ENCODE data around the gene PLCB4.

Gene PLCB4

DNA sequence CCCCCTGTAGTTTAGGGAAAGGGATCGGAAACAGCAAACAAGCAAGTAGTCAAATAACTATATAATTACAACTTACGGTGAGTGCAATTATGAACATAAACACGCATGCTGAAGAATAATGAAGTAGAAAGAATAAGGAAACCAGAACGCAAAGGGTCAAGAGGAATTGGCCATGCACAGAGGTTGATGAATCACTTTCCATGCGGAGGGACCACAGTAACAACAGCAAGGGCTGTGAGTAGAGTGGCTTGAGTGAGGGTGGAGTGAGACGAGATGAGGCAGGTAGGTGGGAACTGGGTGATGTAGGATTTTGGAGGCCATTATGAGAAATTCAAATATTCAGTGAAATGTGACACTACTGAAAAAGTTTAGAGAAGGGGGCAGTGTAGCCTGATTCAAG is 333.3 kb downstream of the PLCB4 start:
- H4K8ac ChIP-seq (ENCODE audit: low read depth, low read length), result no peak overlapping the region
- no peak overlapping the region for H2BK120ac ChIP-seq (ENCODE audit: low read depth, low read length)
- no peak overlapping the region for H2AK5ac ChIP-seq (ENCODE audit: low read depth, low read length)
- no peak overlapping the region for H3K27ac ChIP-seq (replicated peaks; ENCODE audit: low read length)
- H3K79me1 ChIP-seq (ENCODE audit: low read depth, low read length), result no peaks in the 10 kb centered on the region
- H3K36me3 ChIP-seq (replicated peaks in 1 of 2; ENCODE audit: control insufficient read depth in 2 of 2, insufficient read depth in 2 of 2, low read length in 2 of 2), result peaks cover 7 to 15% of the 10 kb centered on the region in 2 donors
- no peaks in the 10 kb centered on the region for H3K4me1 ChIP-seq (ENCODE audit: control insufficient read depth in 2 of 2, insufficient read depth in 1 of 2, low read depth in 1 of 2, low read length in 2 of 2)
- H2BK15ac ChIP-seq (ENCODE audit: low read length), result no peak overlapping the region
- H3K4me2 ChIP-seq (ENCODE audit: insufficient read depth, low read length, poor library complexity, severe bottlenecking), result no peak overlapping the region
- H3K4me3 ChIP-seq (ENCODE audit: low read length in 2 of 2), result no peak overlapping the region
- no peak overlapping the region for H2BK5ac ChIP-seq (ENCODE audit: low read length)
- H2AFZ ChIP-seq (ENCODE audit: low read length), result no peak overlapping the region
- DNase-seq (ENCODE audit: low spot score), result no peak
- H3K9me3 ChIP-seq (replicated peaks in 1 of 2; ENCODE audit: control insufficient read depth in 2 of 2, insufficient read depth in 1 of 2, low read depth in 1 of 2, low read length in 2 of 2), result peaks cover 0 to 2% of the 10 kb centered on the region in 2 donors
- H2BK12ac ChIP-seq (ENCODE audit: low read length), result no peak overlapping the region
- H3K18ac ChIP-seq (ENCODE audit: low read length), result no peak overlapping the region
- H3K9ac ChIP-seq (ENCODE audit: low read depth, low read length, poor library complexity), result no peak overlapping the region
- H3K23ac ChIP-seq (ENCODE audit: low read depth, low read length, poor library complexity), result no peak overlapping the region
- H3K14ac ChIP-seq (ENCODE audit: low read length), result no peak overlapping the region
- H3K4ac ChIP-seq (ENCODE audit: low read length), result no peak overlapping the region
- H4K91ac ChIP-seq (ENCODE audit: low read depth, low read length, poor library complexity), result no peak overlapping the region
- H3K27me3 ChIP-seq (ENCODE audit: control insufficient read depth in 3 of 3, insufficient read depth in 3 of 3, low read depth in 1 of 3, low read length in 3 of 3), result no peaks in the 10 kb centered on the region
- WGBS, 2 donors (ENCODE audit: extremely low coverage in 2 of 2, insufficient read length in 2 of 2, insufficient replicate concordance in 1 of 2), result no CpG with 5 or more reads among the region's 6 CpGs

DNA sequence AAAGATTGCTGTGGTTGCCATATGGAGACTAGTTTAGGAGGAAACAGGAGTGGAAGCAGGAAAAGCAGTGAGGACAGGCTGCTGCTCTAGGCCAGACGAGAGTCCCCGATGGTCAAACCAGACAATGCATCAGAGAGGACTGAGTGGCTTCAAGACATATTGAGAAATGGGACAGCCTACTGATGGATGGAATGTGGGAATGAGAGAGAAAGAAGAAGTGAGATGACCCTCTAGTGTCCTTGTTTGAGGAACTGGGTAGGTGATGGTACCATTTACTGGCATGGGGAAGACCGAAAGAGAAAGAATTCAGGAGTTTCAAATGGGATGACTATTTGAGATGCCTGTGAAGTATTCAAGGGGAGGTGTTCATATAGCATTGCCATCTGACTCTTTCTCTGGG is 333.7 kb downstream of the PLCB4 start:
- no CpG with 5 or more reads among the region's 3 CpGs for WGBS, 2 donors (ENCODE audit: extremely low coverage in 2 of 2, insufficient read length in 2 of 2, insufficient replicate concordance in 1 of 2)
- no peak overlapping the region for H4K8ac ChIP-seq (ENCODE audit: low read depth, low read length)
- no peak overlapping the region for H4K91ac ChIP-seq (ENCODE audit: low read depth, low read length, poor library complexity)

DNA sequence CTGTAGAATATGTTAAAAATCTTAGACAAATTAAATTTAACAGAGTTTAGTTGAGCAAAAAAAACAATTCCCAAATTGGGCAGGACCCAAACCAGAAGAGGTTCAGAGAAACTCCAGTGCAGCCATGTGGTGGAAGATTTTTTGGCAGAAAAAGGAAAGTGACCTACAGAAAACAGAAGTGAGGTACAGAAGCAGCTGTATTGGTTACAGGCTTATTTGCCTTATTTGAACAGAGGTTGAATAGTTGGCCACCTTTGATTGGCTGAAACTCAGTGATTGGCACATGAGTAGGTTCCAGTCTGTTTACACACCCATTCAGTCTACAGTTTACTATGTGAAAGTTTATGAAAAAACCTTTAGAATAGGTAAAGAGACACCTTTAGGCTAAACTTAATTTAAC is 334.6 kb downstream of the PLCB4 start:
- no peak overlapping the region for H2BK15ac ChIP-seq (ENCODE audit: low read length)
- H3K23ac ChIP-seq (ENCODE audit: low read depth, low read length, poor library complexity), result no peak overlapping the region
- no peaks in the 10 kb centered on the region for H3K79me1 ChIP-seq (ENCODE audit: low read depth, low read length)
- no peak overlapping the region for H4K8ac ChIP-seq (ENCODE audit: low read depth, low read length)
- H3K27me3 ChIP-seq (ENCODE audit: control insufficient read depth in 3 of 3, insufficient read depth in 3 of 3, low read depth in 1 of 3, low read length in 3 of 3), result no peaks in the 10 kb centered on the region
- no peak overlapping the region for H3K18ac ChIP-seq (ENCODE audit: low read length)
- no peak overlapping the region for H2BK5ac ChIP-seq (ENCODE audit: low read length)
- H2BK120ac ChIP-seq (ENCODE audit: low read depth, low read length), result no peak overlapping the region
- no peak overlapping the region for H2BK12ac ChIP-seq (ENCODE audit: low read length)
- H3K4me2 ChIP-seq (ENCODE audit: insufficient read depth, low read length, poor library complexity, severe bottlenecking), result no peak overlapping the region
- no peak overlapping the region for H3K4ac ChIP-seq (ENCODE audit: low read length)
- DNase-seq (ENCODE audit: low spot score), result no peak
- no peak overlapping the region for H2AK5ac ChIP-seq (ENCODE audit: low read depth, low read length)
- H3K4me1 ChIP-seq (ENCODE audit: control insufficient read depth in 2 of 2, insufficient read depth in 1 of 2, low read depth in 1 of 2, low read length in 2 of 2), result no peaks in the 10 kb centered on the region
- peaks cover 7 to 17% of the 10 kb centered on the region in 2 donors for H3K36me3 ChIP-seq (replicated peaks in 1 of 2; ENCODE audit: control insufficient read depth in 2 of 2, insufficient read depth in 2 of 2, low read length in 2 of 2)
- H3K14ac ChIP-seq (ENCODE audit: low read length), result no peak overlapping the region
- H3K4me3 ChIP-seq (ENCODE audit: low read length in 2 of 2), result no peak overlapping the region
- no peak overlapping the region for H3K27ac ChIP-seq (replicated peaks; ENCODE audit: low read length)
- H4K91ac ChIP-seq (ENCODE audit: low read depth, low read length, poor library complexity), result no peak overlapping the region
- H3K9me3 ChIP-seq (replicated peaks in 1 of 2; ENCODE audit: control insufficient read depth in 2 of 2, insufficient read depth in 1 of 2, low read depth in 1 of 2, low read length in 2 of 2), result peaks cover 0 to 2% of the 10 kb centered on the region in 2 donors
- no peak overlapping the region for H3K9ac ChIP-seq (ENCODE audit: low read depth, low read length, poor library complexity)
- H2AFZ ChIP-seq (ENCODE audit: low read length), result no peak overlapping the region

More for the DNA sequence above, 333.7 kb downstream of the PLCB4 start:
- Histone ChIP-seq H3K36me3 (replicated peaks in 1 of 2; ENCODE audit: control insufficient read depth in 2 of 2, insufficient read depth in 2 of 2, low read length in 2 of 2) (peaks cover 7 to 15% of the 10 kb centered on the region in 2 donors), H2BK5ac (ENCODE audit: low read length) (no peak overlapping the region), H3K4me1 (ENCODE audit: control insufficient read depth in 2 of 2, insufficient read depth in 1 of 2, low read depth in 1 of 2, low read length in 2 of 2) (no peaks in the 10 kb centered on the region), H2AK5ac (ENCODE audit: low read depth, low read length) (no peak overlapping the region), H3K4me2 (ENCODE audit: insufficient read depth, low read length, poor library complexity, severe bottlenecking) (no peak overlapping the region), H3K14ac (ENCODE audit: low read length) (no peak overlapping the region), H3K4me3 (ENCODE audit: low read length in 2 of 2) (no peak overlapping the region), H3K79me1 (ENCODE audit: low read depth, low read length) (no peaks in the 10 kb centered on the region), H2BK12ac (ENCODE audit: low read length) (no peak overlapping the region), H3K27me3 (ENCODE audit: control insufficient read depth in 3 of 3, insufficient read depth in 3 of 3, low read depth in 1 of 3, low read length in 3 of 3) (no peaks in the 10 kb centered on the region), H3K4ac (ENCODE audit: low read length) (no peak overlapping the region), H3K27ac (replicated peaks; ENCODE audit: low read length) (no peak overlapping the region), H2AFZ (ENCODE audit: low read length) (no peak overlapping the region), H3K9ac (ENCODE audit: low read depth, low read length, poor library complexity) (no peak overlapping the region), H3K23ac (ENCODE audit: low read depth, low read length, poor library complexity) (no peak overlapping the region), H2BK120ac (ENCODE audit: low read depth, low read length) (no peak overlapping the region), H3K9me3 (replicated peaks in 1 of 2; ENCODE audit: control insufficient read depth in 2 of 2, insufficient read depth in 1 of 2, low read depth in 1 of 2, low read length in 2 of 2) (peaks cover 0 to 2% of the 10 kb centered on the region in 2 donors), H3K18ac (ENCODE audit: low read length) (no peak overlapping the region), H2BK15ac (ENCODE audit: low read length) (no peak overlapping the region)
- DNase-seq (ENCODE audit: low spot score), result no peak

DNA sequence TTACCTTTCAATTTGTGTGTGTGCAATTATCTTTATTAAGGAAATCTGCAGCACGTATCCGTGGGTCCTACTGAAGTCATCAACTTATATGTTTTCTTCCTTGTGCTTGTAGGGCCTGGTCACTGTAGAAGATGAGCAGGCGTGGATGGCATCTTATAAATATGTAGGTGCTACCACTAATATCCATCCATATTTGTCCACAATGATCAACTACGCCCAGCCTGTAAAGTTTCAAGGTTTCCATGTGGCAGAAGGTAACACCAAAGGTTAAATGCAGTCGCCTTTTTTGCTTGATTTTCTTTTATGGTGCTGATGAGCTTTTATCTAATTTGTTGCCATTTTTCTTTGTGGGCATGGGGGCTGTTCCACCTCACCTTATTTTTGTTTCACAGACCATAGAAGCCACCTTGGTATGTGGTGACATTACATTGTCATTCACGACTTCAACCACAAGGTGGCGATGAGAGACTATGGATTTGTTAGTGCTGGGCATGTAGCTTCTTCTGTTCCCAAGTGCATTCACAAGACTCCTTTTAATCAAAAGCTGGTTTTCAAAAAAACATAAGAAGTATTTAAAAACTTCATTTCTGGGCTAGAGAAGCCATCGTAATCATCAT is 339.0 kb downstream of the PLCB4 start:
- Histone ChIP-seq H3K79me1 (ENCODE audit: low read depth, low read length) (no peaks in the 10 kb centered on the region), H3K14ac (ENCODE audit: low read length) (no peak overlapping the region), H3K4me1 (ENCODE audit: control insufficient read depth in 2 of 2, insufficient read depth in 1 of 2, low read depth in 1 of 2, low read length in 2 of 2) (peaks cover 0 to 2% of the 10 kb centered on the region in 2 donors), H4K91ac (ENCODE audit: low read depth, low read length, poor library complexity) (no peak overlapping the region), H2BK120ac (ENCODE audit: low read depth, low read length) (no peak overlapping the region), H3K4me3 (ENCODE audit: low read length in 2 of 2) (no peak overlapping the region), H2BK5ac (ENCODE audit: low read length) (no peak overlapping the region), H2AFZ (ENCODE audit: low read length) (no peak overlapping the region), H2BK15ac (ENCODE audit: low read length) (no peak overlapping the region), H2AK5ac (ENCODE audit: low read depth, low read length) (no peak overlapping the region), H2BK12ac (ENCODE audit: low read length) (no peak overlapping the region), H3K18ac (ENCODE audit: low read length) (no peak overlapping the region), H3K27me3 (ENCODE audit: control insufficient read depth in 3 of 3, insufficient read depth in 3 of 3, low read depth in 1 of 3, low read length in 3 of 3) (no peaks in the 10 kb centered on the region), H3K36me3 (replicated peaks in 1 of 2; ENCODE audit: control insufficient read depth in 2 of 2, insufficient read depth in 2 of 2, low read length in 2 of 2) (peaks cover 2 to 9% of the 10 kb centered on the region in 2 donors), H4K8ac (ENCODE audit: low read depth, low read length) (no peak overlapping the region), H3K4me2 (ENCODE audit: insufficient read depth, low read length, poor library complexity, severe bottlenecking) (no peak overlapping the region), H3K4ac (ENCODE audit: low read length) (no peak overlapping the region), H3K9me3 (replicated peaks in 1 of 2; ENCODE audit: control insufficient read depth in 2 of 2, insufficient read depth in 1 of 2, low read depth in 1 of 2, low read length in 2 of 2) (peaks cover 0 to under 1% of the 10 kb centered on the region in 2 donors), H3K9ac (ENCODE audit: low read depth, low read length, poor library complexity) (no peak overlapping the region), H3K23ac (ENCODE audit: low read depth, low read length, poor library complexity) (no peak overlapping the region), H3K27ac (replicated peaks; ENCODE audit: low read length) (no peak overlapping the region)
- DNase-seq (ENCODE audit: low spot score), result peak; percentile 68
- no CpG with 5 or more reads among the region's 8 CpGs for WGBS, 2 donors (ENCODE audit: extremely low coverage in 2 of 2, insufficient read length in 2 of 2, insufficient replicate concordance in 1 of 2)
